Astrocyte (in vitro differentiated cells and primary cell): Measurements from ENCODE around the gene PHKA2.

Source experiments
- EZH2 ChIP-seq: IDR thresholded peaks from 2 replicates; pipeline ENCODE4 v1.6.1; 2012; ENCODE audit warnings: mild to moderate bottlenecking, low read length, inconsistent platforms; ENCODE audit not compliant: insufficient read depth
- TF ChIP-seq, protein P1 (sequence below): IDR thresholded peaks from 2 replicates; pipeline ENCODE4 v1.5.1; 2011; ENCODE audit warnings: low read depth, mild to moderate bottlenecking, inconsistent platforms, low read length, moderate library complexity; ENCODE audit not compliant: insufficient read depth

DNA sequence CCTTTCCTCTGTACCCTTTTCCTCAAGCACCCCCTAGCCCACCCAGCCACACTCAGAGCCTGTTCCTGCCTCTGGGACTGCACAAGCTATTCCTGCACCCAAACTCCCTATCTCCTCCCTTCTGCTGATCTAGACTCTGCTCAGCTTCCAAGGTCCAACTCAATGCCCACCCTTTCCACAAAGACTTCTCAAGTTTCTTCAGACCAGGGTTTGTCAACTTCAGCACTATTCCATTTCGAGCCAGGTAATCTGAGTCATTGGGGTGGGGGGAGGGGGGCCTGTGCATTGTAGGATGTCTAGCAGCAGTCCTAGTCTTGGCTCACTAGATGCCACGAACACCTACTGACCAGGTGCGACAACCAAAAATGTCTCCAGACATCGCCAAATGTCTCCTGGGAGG is 37.3 kb downstream of the PHKA2 start:
- TF ChIP-seq, protein P1, sequence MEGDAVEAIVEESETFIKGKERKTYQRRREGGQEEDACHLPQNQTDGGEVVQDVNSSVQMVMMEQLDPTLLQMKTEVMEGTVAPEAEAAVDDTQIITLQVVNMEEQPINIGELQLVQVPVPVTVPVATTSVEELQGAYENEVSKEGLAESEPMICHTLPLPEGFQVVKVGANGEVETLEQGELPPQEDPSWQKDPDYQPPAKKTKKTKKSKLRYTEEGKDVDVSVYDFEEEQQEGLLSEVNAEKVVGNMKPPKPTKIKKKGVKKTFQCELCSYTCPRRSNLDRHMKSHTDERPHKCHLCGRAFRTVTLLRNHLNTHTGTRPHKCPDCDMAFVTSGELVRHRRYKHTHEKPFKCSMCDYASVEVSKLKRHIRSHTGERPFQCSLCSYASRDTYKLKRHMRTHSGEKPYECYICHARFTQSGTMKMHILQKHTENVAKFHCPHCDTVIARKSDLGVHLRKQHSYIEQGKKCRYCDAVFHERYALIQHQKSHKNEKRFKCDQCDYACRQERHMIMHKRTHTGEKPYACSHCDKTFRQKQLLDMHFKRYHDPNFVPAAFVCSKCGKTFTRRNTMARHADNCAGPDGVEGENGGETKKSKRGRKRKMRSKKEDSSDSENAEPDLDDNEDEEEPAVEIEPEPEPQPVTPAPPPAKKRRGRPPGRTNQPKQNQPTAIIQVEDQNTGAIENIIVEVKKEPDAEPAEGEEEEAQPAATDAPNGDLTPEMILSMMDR: no peak
- no peak for TF ChIP-seq EZH2
